Tongue (tissue), 1 donor: ENCODE data around the gene ADCYAP1. TPM values are rescaled to one million over a fixed set of nuclear protein-coding genes. Genes with fewer than 3 reads are reported as not detected.

Source experiments
- total RNA-seq: library from RNA; depleted of rRNA; stranded (reverse); fragments of >200 nt; gene quantifications from one replicate; pipeline ENCODE4 v1.2.3, GENCODE V29; 2014

Gene ADCYAP1
- total RNA-seq, 1 donor from 2014 or later, result 3.7 TPM

Other genes with a start within 250 kb of the ADCYAP1 start
- 31.6 TPM for gene TYMS, start 247.2 kb upstream of the ADCYAP1 start, total RNA-seq
- gene ENOSF1, start 192.2 kb upstream of the ADCYAP1 start, total RNA-seq, result 38.6 TPM
- gene YES1, start 92.6 kb upstream of the ADCYAP1 start, total RNA-seq, result 152 TPM